KOPT-K1 (cell line): ENCODE data around the gene COL23A1.

Experiments
- H3K27ac ChIP-seq: fragments of 200-600 bp; sonication (generic); 2 replicates; pipeline ENCODE4 v1.5.1; 2016; ENCODE audit warnings: antibody characterized with exemption, mild to moderate bottlenecking, low read depth, low read length; ENCODE audit not compliant: poor library complexity, severe bottlenecking
- H3K36me3 ChIP-seq: fragments of 200-600 bp; sonication (generic); 2 replicates; pipeline ENCODE4 v1.5.1; 2017; ENCODE audit warnings: antibody characterized with exemption, mild to moderate bottlenecking, low read length, moderate library complexity; ENCODE audit not compliant: insufficient read depth
- H3K9me3 ChIP-seq: fragments of 200-600 bp; sonication (generic); 2 replicates; pipeline ENCODE4 v1.5.1; 2017; ENCODE audit warnings: antibody characterized with exemption, low read length, mild to moderate bottlenecking; ENCODE audit not compliant: insufficient read depth, poor library complexity, severe bottlenecking

COL23A1 gene

DNA sequence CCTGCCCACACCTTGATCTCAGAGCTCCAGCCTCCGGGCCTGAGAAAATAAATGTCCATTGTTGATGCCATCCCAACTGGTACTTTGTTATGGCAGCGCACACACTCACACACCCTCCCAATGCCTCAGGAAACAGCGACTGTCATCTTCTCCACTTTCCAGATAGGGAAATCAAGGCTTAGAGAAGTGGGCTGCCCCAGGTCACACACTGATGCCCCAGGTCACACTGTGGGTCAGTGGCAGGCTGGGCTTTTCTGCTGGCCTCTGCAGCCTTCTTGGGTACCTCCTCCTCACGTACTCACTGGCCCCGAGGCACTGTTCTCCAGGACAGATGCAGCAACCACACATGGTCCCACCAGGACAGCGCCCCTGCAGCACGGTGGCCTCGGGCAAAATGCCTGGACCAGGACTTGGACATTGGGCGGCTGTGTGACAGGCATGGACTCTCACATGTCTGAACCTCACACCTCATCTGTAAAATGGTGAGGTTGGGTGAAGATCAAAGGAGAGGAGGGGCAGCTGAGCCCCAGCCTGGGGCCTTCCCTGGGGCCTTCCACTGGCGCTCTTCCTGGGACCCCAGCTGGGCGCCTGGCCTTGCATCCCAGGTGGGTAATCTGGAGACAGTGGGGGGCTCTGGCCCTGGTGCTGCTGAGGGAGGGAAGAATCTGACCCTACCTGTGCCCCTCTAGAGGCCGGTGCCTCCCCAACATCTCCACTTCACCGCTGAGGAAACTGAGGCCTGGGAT is 156.0 kb downstream of the COL23A1 start:
- Histone ChIP-seq H3K9me3 (no peaks in the 10 kb centered on the region), H3K27ac (no peak overlapping the region)

DNA sequence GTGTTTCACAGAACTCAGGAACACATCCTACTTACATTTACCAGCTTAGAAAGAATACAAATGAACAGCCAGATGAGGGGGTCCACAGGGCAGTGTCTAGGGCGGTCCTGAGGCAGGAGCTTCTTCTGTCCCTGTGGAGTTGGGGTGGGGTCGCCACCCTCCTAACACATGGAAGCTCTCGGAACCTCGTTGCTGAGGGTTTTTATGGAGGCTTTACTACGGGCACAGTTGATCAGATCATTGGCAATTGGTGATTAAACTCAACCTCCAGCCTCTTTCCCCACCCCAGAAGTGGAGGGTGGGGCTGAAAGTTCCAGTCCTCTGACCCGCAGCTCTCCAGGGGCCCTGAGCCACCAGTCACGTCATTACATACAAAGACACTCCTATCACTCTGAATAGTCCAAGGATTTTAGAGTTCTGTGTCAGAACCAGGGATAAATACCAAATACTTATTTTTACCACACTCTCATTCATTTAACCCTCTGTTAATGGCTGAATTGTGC is 156.9 kb downstream of the COL23A1 start:
- H3K36me3 ChIP-seq, result no peaks in the 10 kb centered on the region; the same call in 1 of the 2 replicates
- H3K27ac ChIP-seq, result no peak overlapping the region
- no peaks in the 10 kb centered on the region for H3K9me3 ChIP-seq

More for the DNA sequence above, 156.0 kb downstream of the COL23A1 start:
- no peaks in the 10 kb centered on the region; the same call in 1 of the 2 replicates for H3K36me3 ChIP-seq

DNA sequence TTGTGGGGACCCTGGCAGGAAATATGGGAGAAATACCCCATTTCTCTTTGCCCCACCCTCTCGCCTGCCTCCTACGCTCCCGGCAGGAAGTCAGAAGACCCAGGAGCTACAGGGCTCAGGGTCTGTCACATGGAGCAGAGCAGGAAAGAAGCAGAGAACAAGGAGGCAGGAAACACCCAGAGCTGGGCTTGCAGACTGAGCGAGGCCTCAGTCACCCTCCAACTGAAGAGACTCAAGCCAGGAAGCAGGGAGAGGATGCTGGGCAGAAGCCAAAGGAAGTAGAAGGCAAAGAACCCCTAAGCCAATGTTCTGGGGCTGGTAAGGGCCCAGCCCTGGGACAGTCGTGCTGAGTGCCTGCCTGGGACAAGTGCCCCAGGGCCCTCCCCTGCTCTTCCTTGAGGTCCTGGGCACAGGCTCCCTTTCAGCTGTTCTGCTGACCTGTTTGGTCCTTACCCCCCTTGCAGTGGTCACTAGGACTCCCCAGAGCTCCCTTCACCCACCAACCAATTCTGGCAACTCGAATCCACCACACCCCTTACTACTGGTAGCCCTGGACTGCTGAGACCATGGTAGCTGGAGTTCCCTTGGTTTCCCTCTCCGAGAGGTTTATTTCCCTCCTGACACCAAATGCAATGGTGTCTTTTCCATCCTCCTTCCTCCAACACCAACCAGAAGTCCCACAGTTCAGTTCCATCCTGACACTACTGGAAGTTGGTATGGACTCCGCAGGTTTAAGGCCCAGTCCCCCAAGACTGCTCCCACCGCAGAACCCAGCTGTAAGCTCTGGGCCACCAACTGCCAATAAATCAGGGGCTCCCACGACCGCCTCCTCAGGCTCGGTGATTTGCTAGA is 157.5 kb downstream of the COL23A1 start:
- H3K9me3 ChIP-seq, result no peaks in the 10 kb centered on the region
- H3K27ac ChIP-seq, result no peak overlapping the region
- H3K36me3 ChIP-seq, result no peaks in the 10 kb centered on the region; the same call in 1 of the 2 replicates

DNA sequence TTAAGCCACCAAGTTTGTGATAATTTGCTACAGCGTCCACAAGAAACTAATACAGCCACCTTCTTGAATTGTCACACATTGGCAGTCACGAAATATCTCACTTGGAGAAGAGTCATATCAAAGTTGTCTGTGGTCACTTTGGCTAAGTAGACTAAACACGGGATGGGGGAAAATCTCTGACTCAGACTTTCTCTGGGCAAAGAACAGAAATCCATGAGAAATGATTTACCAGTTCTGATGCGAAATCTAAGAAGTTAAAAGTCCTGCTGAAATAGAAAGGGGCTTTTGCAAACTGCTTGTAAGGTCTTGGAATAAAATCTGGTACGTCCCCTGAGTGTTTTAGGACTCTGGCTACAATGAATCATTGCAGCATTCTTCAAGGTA is 158.4 kb downstream of the COL23A1 start:
- Histone ChIP-seq H3K9me3 (no peaks in the 10 kb centered on the region), H3K27ac (no peak overlapping the region), H3K36me3 (no peaks in the 10 kb centered on the region; the same call in 1 of the 2 replicates)

DNA sequence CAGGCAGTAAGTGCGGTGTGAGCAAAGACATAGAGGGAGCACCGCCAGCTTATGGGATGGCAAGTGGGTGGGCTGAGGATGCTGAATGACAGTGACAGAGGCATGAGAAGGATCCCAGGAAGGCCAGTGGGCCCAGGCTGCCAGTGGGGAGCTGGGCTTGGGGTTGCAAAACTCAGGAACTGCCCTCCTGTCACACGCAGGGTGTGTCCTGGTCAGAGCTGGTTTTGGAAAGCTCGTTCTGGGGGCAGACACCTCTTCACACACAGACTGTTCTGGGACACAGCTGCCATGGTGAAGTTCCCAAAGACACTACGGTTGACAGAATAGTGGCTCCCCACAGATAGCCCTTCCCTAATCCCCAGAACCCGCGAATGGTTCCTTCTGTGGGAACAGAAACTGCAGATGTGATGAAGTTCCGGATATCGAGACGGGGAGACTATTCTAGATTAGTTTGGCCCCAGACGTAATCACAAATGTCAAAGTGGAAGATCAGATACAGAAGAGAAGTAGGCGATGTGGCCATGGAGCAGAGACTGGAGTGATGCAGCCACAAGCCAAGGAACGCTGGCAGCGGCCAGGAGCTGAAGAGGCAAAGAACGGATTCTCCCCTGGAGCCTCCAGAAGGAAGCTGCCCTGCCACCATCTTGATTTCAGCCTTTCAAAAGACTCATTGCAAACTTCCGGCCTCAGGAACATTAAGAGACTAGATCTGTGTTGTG is 159.0 kb downstream of the COL23A1 start:
- H3K36me3 ChIP-seq, result no peaks in the 10 kb centered on the region; the same call in 1 of the 2 replicates
- H3K9me3 ChIP-seq, result no peaks in the 10 kb centered on the region
- no peak overlapping the region for H3K27ac ChIP-seq

DNA sequence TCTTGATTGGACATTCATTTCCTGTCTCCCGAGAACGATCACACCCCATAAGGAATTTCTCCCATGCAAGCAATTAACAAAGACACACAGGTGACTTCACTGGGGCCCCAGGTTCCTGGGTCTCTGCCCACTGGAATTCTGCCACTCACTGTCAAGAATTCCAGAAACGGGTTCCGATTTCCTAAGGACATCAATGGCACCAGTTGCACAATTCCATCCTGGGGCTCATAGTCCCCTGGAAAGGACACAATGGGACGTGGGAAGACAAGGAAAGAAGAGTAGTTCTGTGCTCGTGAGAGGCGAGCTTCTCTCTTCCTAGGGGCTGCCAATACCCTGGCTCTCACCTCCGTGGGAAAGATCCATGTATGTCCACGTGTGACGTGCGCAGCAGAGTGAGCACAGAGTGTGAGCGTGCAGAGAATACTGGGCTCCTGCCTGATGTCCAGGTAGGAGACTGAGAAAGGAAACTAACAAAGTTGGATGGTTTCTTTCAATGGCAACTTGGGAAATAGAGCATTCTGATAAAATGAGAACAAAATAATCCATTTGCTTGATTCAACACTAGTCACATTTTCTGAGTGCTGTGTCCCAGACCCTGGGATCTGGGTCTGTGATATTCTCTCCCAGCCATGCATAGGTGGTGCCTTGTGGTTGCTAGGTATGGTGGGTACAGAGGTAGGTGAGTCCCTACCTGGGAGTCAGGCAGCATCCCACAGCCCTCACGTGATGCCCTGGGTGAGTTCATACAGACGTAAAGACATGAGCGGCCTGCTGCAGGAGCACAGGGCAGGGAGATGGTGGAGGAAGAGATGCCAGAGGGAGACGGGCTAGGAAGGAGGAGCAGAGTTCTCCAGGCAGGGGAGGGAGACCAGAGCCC is 159.8 kb downstream of the COL23A1 start:
- H3K36me3 ChIP-seq, result no peaks in the 10 kb centered on the region; the same call in 1 of the 2 replicates
- no peak overlapping the region for H3K27ac ChIP-seq
- H3K9me3 ChIP-seq, result no peaks in the 10 kb centered on the region

DNA sequence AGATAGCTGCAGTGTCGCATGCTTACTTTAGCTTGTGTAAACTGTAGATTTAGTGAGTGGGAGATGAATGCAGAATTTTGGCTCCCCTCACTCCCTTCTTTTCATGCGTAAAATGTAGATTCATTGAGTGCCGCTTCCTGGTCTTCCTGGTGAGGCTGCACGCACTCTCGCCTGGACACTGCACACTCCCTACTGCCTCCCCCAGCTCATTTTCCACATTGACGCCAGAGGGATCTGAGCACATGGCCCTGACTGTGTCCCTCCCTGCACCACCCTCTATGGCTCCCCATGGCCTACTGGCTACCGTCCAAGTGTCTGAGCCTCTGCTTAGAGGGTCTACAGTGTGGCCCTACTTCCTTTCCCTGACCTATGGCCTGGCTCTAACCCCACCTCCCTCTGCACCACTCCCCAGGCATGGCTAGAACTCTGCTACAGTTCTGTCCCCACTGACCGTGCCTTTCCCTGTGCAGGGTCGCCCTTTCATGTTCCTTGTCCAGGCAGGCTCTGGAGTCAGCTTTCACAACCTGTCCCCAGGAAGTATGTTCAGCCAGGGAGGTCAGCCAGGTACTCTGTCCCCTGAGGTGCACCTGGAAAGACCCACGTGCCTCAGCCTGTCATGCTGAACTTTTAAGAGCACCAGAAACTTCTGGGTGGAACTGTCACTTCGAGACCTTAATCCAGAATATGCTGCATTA is 160.6 kb downstream of the COL23A1 start:
- no peaks in the 10 kb centered on the region for H3K9me3 ChIP-seq
- no peak overlapping the region for H3K27ac ChIP-seq
- no peaks in the 10 kb centered on the region for H3K36me3 ChIP-seq

DNA sequence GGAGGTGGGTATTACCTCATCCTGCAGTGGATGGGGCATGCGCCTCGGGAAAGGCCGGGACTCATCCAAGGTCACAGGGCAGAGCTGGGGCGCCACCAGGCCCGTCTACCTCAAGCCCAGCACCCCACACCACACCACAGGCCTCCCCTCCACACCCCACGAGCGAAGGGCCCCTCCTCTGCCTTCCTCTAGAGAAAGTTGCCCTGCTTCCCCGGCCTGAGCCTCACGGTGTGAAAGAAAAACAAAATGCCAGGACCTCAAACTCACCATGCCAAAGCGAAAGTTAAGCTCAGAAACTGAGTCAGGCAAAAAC is 161.1 kb downstream of the COL23A1 start:
- H3K9me3 ChIP-seq, result no peaks in the 10 kb centered on the region
- no peak overlapping the region for H3K27ac ChIP-seq
- no peaks in the 10 kb centered on the region for H3K36me3 ChIP-seq

DNA sequence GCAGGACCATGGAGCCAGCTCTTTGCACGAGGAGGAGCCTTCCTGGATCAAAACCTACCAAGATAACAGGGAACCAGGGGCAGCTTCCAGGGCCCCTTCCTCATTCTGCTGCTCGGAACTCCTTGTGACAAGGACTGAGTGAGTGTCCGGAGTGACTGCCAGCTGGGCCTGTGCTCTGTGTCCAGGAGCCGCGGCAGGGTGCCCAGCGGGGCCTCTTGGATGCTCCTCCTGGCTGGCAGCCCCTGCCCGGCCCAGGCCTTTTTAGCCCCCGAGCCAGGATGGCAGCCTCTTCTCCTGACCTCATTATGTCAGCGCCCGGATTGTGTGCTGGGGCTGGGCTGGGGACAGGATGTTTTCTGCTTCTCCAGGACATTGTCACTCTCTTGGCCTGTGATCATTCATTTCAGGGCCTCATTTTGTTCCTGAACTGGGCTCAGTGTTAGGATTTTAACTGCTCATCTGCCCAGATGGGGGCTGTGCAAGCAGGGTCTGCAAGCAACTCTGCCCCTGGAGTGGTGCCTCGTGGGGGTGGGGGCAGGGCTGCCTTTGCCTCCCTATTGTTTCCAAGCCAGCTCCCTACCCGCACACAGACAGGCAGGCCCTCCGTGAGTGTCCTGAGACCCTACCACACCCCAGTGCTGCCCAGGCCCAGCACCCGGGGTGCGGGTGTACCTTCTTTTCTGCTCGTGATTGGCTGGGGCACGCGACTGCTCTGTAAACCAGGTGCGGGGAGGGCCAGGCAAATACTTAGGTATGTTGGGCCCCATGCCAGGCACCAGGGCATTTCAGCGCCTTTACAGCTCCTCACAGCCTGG is 161.6 kb downstream of the COL23A1 start:
- H3K27ac ChIP-seq, result no peak overlapping the region
- no peaks in the 10 kb centered on the region for H3K9me3 ChIP-seq
- H3K36me3 ChIP-seq, result no peaks in the 10 kb centered on the region

DNA sequence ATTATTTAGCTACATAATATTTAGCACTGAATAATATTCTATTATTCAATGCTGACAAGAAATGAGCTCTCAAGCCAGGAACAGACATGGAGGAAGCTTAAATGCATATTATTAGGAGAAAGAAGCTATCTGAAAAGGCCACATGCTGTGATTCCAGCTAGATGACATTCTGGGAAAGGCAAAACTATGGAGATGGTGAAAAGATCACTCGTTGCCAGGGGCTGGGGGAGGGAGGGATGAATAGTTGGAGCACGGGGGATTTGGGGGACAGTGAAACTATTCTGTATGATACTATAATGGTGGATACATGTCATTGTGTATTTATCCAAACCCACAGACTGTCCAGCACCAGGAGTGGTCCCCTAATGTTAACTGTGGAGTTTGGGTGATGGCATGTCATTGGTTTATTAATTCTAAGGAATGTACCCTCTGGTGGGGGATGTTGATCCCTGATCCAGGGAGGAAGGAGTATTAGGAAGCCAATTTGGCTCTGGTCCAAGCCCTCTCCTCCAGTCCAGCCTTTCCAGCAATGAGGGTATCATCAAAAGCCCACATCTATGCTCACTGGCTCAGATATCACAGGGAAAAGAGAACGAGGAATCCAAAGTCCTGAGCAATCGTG is 162.5 kb downstream of the COL23A1 start:
- Histone ChIP-seq H3K27ac (no peak overlapping the region), H3K9me3 (no peaks in the 10 kb centered on the region), H3K36me3 (no peaks in the 10 kb centered on the region)

DNA sequence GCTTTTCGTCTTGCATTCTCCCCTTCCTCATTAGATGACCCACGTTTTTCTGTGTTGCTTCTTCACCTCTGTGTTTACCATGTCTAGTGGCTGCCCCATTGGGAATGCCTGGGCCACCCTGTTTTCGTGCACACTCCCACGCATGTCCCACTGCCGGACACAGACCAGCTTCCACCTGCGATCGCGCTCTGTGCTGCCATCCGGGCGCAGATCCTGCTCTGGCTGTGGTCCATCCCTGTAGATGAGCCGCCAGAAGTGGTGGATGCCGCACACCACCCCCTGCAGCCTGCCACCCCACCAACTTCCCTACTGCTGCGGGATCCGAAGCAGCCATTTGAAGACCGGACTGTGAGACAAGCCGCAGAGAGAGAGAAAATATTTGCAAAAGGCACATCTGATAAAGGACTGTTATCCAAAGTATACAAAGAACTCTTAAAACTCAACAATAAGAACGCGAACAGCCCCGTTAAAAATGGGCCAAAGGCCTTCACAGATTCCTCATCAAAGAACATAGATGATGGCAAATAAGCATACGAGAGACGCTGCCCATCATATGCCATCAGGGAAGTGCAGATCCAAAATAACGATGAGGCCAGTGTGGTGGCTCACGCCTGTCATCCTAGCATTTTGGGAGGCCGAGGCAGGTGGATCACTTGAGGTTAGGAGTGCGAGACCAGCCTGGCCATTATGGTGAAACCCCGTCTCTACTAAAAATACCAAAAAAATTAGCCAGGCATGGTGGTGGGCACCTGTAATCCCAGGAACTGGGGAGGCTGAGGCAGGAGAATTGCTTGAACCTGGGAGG is 163.7 kb downstream of the COL23A1 start:
- H3K27ac ChIP-seq, result no peak overlapping the region

DNA sequence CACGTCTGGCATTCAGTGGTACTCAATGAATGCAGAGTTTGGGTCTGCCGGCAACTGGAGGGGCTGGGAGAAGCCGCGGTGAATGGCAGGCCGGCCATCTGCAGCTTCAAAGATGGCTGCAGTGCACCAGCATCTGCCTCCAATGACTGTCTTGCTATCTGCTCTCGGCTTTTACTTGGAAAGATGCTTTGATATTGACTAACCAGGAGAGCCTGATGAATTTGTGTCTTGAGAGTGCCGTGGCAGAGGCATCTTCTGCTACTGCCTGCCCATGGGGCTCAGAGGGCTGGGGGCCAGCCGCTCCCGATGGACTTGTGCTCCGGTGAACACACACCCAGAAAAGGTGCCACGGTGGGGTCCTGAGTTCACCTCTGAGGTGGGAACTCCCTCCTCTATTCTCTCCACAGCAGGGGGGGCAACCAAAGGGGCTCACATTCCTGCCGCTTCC is 164.5 kb downstream of the COL23A1 start:
- H3K27ac ChIP-seq, result no peak overlapping the region
- H3K36me3 ChIP-seq, result no peaks in the 10 kb centered on the region
- H3K9me3 ChIP-seq, result no peaks in the 10 kb centered on the region

More for the DNA sequence above, 163.7 kb downstream of the COL23A1 start:
- Histone ChIP-seq H3K9me3 (no peaks in the 10 kb centered on the region), H3K36me3 (no peaks in the 10 kb centered on the region)
